GM18499 (cell line): ENCODE measurements around the gene PALB2.

Experiments used
- ATAC-seq: cut with Tn5 transposase; IDR thresholded peaks from one replicate; pipeline ENCODE4 v1.9.1; 2021; ENCODE audit warnings: moderate number of reproducible peaks; ENCODE audit not compliant: insufficient read depth, unreplicated experiment

PALB2 gene

DNA sequence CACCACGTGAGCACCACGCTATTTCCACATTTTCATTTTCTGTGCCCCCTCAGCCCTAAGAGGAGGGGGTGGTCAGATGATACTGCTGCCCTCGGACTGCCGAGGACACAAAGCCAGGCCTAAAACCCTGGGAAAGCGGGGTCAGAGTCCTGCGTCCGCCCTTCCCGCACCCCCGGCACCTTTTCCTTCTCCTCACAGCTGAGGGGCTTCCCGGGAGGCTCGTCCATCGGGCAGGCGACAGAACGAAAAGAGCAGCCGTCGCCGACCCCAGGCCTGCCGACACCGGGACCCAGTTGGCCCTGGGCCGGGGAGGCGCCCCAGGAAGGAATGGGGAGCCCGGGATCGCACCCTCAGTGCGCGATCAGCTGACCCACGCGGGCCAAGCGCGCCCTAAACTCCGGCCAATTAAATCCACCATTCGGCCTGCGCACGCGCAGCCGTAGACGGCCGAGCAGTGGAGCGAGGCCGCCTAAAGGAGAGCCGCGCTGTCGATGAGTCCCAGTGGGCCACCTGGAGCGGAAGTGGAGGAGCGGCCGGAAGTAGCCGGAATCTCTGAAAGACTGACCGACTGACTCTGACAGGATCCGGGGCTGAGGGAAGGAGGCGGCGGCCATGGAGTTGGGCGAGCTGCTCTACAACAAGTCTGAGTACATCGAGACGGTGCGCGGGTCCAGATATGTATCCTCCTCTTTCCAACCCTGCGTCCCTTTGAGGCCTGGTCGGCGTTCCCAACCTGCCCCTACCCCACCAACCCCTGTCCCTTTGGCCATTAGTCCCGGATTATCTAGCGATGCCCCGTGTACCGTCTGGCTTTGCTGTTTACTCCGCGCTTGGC is at the start of gene PALB2, which contains the start of gene DCTN5:
TSS of gene PALB2 (minus strand) at position 380 of the 835 bp plus-strand sequence. CDS start at position 227, 153 bp downstream.
TSS of gene DCTN5 (plus strand) at position 536 of the 835 bp plus-strand sequence. CDS start at position 613, 77 bp downstream.
- ATAC-seq = peak; percentile 71

- ATAC-seq = no peak
These were observed 48.5 kb upstream of the PALB2 start for GRCh38 chr16:23689442-23690187.

DNA sequence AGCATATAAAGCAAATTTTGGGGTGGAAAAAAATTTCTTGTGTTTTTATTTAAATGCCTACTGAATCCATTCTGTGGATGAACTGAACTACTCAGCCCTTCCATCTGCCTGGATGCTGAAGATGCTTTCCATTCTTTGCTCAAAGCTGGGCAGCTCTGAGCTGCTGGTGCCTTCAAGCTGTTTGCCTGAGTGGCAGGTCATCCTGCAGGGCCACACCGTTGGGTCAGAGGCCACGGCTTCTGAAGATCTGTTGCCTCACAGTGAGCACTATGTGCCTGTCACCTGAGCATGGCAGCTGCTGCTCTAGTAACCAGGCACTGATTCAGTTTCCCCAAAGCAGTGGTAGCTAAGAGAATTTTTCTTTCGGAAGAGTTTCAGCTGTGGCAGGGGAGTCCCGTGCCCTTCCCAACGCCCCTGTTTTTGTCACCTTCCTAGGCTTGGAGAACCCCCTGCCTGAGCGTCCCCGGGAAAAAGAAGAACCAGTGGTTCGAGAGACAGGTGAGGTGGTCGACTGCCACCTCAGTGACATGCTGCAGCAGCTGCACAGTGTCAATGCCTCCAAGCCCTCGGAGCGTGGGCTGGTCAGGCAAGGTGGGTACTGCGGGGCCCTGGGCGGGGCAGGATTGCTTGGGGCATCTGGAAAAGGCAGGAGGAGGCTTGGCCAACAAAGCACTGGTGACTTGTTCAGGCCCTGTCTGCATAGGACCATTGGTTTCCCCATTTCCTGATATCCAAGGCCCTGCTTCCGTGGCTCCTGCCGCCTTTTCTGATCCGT is 46.1 kb upstream of the PALB2 start:
- ATAC-seq = no peak

GRCh38 chr16:23683487-23683886 is 42.4 kb upstream of the PALB2 start:
- ATAC-seq = no peak

DNA sequence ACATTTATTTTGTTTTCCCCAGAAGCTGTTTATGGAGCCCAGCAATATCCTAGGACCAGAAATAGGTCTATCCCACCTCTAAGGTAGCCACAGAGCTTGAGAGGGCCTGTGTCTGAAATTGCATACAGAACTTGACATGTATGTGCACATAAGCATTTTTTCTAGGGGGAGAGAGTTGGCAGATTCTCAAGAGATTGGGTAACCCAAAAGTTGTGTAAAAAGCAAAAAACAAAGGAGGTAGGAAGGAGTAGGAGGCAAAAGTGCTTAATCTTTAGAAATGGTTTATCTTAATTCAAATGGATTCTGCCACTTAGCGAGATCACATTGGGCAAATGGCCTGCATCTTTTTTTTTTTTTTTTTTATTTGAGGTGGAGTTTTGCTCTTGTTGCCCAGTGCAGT is 41.1 kb upstream of the PALB2 start:
- ATAC-seq = no peak

- ATAC-seq = no peak
These were observed 38.9 kb upstream of the PALB2 start for GRCh38 chr16:23679986-23680336.

- no peak for ATAC-seq
These were observed 38.3 kb upstream of the PALB2 start for GRCh38 chr16:23679274-23679985.

DNA sequence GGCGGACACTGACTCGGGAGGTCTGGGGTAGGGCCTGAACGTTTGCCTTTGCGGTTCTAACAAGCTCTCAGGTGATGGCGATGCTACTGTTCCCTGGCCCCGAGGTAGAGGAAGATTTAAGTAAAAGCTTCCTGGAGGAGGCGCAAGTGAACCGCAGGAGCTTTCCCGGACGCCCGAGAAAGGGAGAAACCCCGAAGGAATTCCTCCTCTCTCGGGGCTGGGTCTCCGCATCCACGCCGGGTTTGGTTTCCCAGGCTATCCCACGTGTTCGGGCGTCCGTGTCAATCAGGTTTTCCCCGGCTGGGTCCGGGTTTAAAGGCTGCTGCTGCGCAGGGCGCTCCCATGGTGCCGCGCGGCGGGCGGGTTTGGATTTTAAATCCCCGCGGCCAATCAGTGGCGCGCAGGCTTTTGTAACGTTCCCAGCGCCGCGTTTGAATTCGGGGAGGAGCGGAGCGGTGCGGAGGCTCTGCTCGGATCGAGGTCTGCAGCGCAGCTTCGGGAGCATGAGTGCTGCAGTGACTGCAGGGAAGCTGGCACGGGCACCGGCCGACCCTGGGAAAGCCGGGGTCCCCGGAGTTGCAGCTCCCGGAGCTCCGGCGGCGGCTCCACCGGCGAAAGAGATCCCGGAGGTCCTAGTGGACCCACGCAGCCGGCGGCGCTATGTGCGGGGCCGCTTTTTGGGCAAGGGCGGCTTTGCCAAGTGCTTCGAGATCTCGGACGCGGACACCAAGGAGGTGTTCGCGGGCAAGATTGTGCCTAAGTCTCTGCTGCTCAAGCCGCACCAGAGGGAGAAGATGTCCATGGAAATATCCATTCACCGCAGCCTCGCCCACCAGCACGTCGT is 37.5 kb upstream of the PALB2 start, which contains the start of gene PLK1:
TSS of gene PLK1 (plus strand) at position 460 of the 844 bp plus-strand sequence. CDS start at position 504, 44 bp downstream.
- ATAC-seq = no peak

DNA sequence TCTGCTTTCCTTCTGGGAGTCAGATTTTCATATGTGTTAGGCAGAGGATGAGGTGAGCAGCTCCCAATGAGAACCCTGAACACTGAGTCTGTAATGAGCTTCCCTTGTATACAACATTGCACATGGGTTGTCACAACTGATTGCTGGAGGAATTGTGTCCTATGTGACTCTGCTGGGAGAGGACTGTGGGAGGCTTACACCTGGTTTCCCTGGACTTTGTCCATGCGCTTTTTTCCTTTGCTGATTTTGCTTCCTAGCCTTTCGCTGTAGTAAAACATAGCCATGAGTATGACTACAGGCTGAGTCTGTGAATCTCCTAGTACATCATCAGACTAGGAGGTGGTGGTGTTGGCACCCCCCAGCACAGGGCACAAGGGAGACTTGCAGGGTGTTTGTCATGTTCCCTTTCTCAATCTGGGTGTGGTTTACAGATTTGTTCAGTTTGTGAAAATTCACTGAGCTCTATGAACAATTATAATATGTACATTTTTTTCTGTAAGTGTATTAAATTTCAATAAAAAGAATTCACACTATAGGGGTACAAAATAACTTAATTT is 35.9 kb upstream of the PALB2 start:
- no peak for ATAC-seq

GRCh38 chr16:23673971-23674614 is 33.0 kb upstream of the PALB2 start:
- ATAC-seq = no peak

- ATAC-seq = peak; percentile 91
These were observed 29.1 kb upstream of the PALB2 start for GRCh38 chr16:23670137-23670776.

DNA sequence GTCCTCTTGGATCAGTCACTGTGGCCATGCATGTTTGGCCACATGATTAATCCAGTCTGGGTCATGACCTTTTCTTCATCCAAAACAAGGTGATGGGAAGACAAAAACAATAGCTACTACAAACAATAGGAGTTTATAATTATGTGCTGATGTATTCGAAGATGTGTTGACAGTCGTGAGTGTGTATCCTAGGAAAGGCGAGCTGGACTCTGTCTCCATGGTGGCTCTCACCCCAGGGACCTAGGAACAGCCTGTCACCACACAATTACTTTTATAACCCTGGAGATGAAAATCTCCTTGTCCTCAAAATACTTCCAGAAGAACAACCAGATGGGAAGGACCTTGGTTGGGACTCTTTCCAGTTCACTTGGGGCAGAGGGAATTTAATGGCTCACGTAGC is 27.8 kb upstream of the PALB2 start:
- ATAC-seq = no peak

GRCh38 chr16:23668225-23668624 is 27.1 kb upstream of the PALB2 start:
- no peak for ATAC-seq

DNA sequence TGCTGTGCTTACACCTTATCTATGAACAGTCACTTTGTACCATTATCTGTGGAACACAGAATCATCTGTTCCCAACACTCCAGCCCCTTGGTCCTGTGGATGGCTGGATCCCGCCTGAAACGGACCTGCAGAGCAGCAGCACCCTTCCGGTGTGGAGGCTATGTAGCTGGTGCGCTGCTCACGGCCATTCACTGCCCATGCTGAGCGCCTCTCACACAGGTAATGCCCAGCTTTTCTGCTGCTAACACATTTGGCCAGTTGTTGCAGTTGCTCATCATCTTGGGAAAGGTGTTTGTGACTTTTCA is 26.2 kb upstream of the PALB2 start:
- ATAC-seq = no peak

GRCh38 chr16:23666571-23667354 is 25.7 kb upstream of the PALB2 start:
- no peak for ATAC-seq

DNA sequence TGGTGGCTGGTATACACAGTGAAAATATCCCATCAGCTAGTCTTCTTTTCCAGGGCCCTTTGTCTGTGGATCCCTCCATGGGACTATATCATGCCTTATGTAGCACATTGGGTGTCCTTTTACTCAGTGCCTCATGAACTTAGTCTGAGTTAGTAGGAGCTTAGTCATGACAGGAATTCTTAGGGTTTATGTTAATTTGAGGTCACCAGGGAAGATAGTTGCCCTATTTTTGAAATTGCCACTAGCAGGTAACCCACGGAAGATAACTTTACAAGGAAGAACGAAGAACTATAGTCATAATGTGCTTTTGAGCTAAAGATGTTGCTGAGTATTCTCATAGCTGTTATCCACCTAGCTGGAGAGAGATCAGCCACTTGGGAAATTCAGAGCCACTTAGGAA is 22.8 kb upstream of the PALB2 start:
- no peak for ATAC-seq

DNA sequence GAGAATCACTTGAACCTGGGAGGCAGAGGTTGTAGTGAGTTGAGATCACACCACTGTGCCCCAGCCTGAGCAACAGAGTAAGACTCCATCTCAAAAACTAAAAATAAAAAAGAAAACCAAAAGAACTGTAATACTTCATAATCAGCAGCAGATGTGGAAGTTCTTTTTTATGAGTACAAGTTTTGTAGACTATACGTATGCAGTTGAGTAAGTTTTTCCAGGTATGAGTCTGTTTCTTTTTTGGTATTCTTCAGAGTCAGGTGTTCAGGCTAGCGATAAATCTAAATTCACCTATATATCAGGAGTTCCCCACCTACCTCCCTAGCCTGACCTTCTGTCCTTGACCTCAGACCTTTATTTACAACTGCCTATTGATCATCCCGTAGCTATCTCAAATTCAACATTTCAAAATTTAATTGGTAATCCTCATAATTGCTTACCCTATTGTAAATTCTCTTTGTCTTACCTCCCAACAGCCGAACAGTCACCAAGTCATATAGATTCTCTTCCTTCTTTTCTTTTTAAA is 10.9 kb upstream of the PALB2 start:
- ATAC-seq = no peak
